Mucosa of stomach (tissue), 1 donor: Measurements from ENCODE around the gene SEPTIN12.

ENCODE experiments used
- H3K27me3 ChIP-seq: one replicate; pipeline ENCODE4 v1.7.0; 2013; ENCODE audit warnings: mild to moderate bottlenecking, low read length; ENCODE audit not compliant: control insufficient read depth, insufficient read depth
- H3K36me3 ChIP-seq: one replicate; pipeline ENCODE4 v1.7.0; 2013; ENCODE audit warnings: low read length; ENCODE audit not compliant: control insufficient read depth, insufficient read depth
- H3K4me1 ChIP-seq: one replicate; pipeline ENCODE4 v1.7.0; 2013; ENCODE audit warnings: mild to moderate bottlenecking, low read length; ENCODE audit not compliant: control insufficient read depth, insufficient read depth
- H3K4me3 ChIP-seq: one replicate; pipeline ENCODE4 v1.7.0; 2013; ENCODE audit warnings: low read length
- H3K9ac ChIP-seq: one replicate; pipeline ENCODE4 v1.7.0; 2013; ENCODE audit warnings: mild to moderate bottlenecking, low read length, moderate library complexity
- H3K9me3 ChIP-seq: one replicate; pipeline ENCODE4 v1.7.0; 2013; ENCODE audit warnings: mild to moderate bottlenecking, low read length, moderate library complexity; ENCODE audit not compliant: control insufficient read depth
- donor health status: Pancreatic carcinoma.

The SEPTIN12 gene

GRCh38 chr16:4755687-4756086 lies 32.5 kb downstream of the SEPTIN12 start:
- Histone ChIP-seq H3K9ac (no peak overlapping the region), H3K4me3 (no peak overlapping the region), H3K4me1 (no peaks in the 10 kb centered on the region), H3K27me3 (no peaks in the 10 kb centered on the region), H3K36me3 (no peaks in the 10 kb centered on the region), H3K9me3 (no peaks in the 10 kb centered on the region)

- Histone ChIP-seq H3K9ac (no peak overlapping the region), H3K4me1 (no peaks in the 10 kb centered on the region), H3K9me3 (no peaks in the 10 kb centered on the region), H3K4me3 (no peak overlapping the region), H3K27me3 (no peaks in the 10 kb centered on the region), H3K36me3 (no peaks in the 10 kb centered on the region)
Measured at GRCh38 chr16:4754865-4755264, 33.3 kb downstream of the SEPTIN12 start.

- Histone ChIP-seq H3K27me3 (no peaks in the 10 kb centered on the region), H3K36me3 (no peaks in the 10 kb centered on the region), H3K9ac (no peak overlapping the region), H3K9me3 (no peaks in the 10 kb centered on the region), H3K4me3 (no peak overlapping the region), H3K4me1 (no peaks in the 10 kb centered on the region)
Measured at GRCh38 chr16:4753227-4753626, 34.9 kb downstream of the SEPTIN12 start.

GRCh38 chr16:4752351-4753100 lies 35.6 kb downstream of the SEPTIN12 start:
- Histone ChIP-seq H3K9ac (no peak overlapping the region), H3K9me3 (no peaks in the 10 kb centered on the region), H3K4me3 (no peak overlapping the region), H3K4me1 (no peaks in the 10 kb centered on the region), H3K36me3 (no peaks in the 10 kb centered on the region), H3K27me3 (no peaks in the 10 kb centered on the region)

GRCh38 chr16:4750896-4751295 lies 37.2 kb downstream of the SEPTIN12 start:
- Histone ChIP-seq H3K4me1 (no peaks in the 10 kb centered on the region), H3K27me3 (no peaks in the 10 kb centered on the region), H3K9me3 (no peaks in the 10 kb centered on the region), H3K9ac (no peak overlapping the region), H3K36me3 (no peaks in the 10 kb centered on the region), H3K4me3 (no peak overlapping the region)

GRCh38 chr16:4749700-4750257 lies 38.4 kb downstream of the SEPTIN12 start:
- H3K9ac ChIP-seq, result no peak overlapping the region
- H3K4me3 ChIP-seq, result no peak overlapping the region
- no peaks in the 10 kb centered on the region for H3K27me3 ChIP-seq
- no peaks in the 10 kb centered on the region for H3K36me3 ChIP-seq
- no peaks in the 10 kb centered on the region for H3K9me3 ChIP-seq
- H3K4me1 ChIP-seq, result no peaks in the 10 kb centered on the region

GRCh38 chr16:4748682-4749411 lies 39.3 kb downstream of the SEPTIN12 start:
- H3K9ac ChIP-seq, result no peak overlapping the region
- H3K4me3 ChIP-seq, result no peak overlapping the region
- H3K4me1 ChIP-seq, result no peaks in the 10 kb centered on the region
- H3K9me3 ChIP-seq, result no peaks in the 10 kb centered on the region
- no peaks in the 10 kb centered on the region for H3K27me3 ChIP-seq
- no peaks in the 10 kb centered on the region for H3K36me3 ChIP-seq

GRCh38 chr16:4747906-4748681 lies 40.1 kb downstream of the SEPTIN12 start:
- no peak overlapping the region for H3K4me3 ChIP-seq
- H3K27me3 ChIP-seq, result no peaks in the 10 kb centered on the region
- no peaks in the 10 kb centered on the region for H3K36me3 ChIP-seq
- H3K9ac ChIP-seq, result no peak overlapping the region
- H3K4me1 ChIP-seq, result peaks cover 6% of the 10 kb centered on the region
- no peaks in the 10 kb centered on the region for H3K9me3 ChIP-seq

- Histone ChIP-seq H3K4me3 (no peak overlapping the region), H3K9me3 (no peaks in the 10 kb centered on the region), H3K27me3 (no peaks in the 10 kb centered on the region), H3K9ac (no peak overlapping the region), H3K4me1 (peaks cover 11% of the 10 kb centered on the region), H3K36me3 (no peaks in the 10 kb centered on the region)
Measured at GRCh38 chr16:4746991-4747574, 41.1 kb downstream of the SEPTIN12 start.

- Histone ChIP-seq H3K9me3 (no peaks in the 10 kb centered on the region), H3K27me3 (no peaks in the 10 kb centered on the region), H3K4me3 (no peak overlapping the region), H3K36me3 (no peaks in the 10 kb centered on the region), H3K9ac (no peak overlapping the region), H3K4me1 (peaks cover 11% of the 10 kb centered on the region)
Measured at GRCh38 chr16:4746215-4746614, 41.9 kb downstream of the SEPTIN12 start.

GRCh38 chr16:4745274-4745569 lies 42.9 kb downstream of the SEPTIN12 start:
- no peak overlapping the region for H3K9ac ChIP-seq

More at GRCh38 chr16:4745274-4745569, 42.9 kb downstream of the SEPTIN12 start:
- no peaks in the 10 kb centered on the region for H3K36me3 ChIP-seq
- peaks cover 11% of the 10 kb centered on the region for H3K4me1 ChIP-seq
- no peaks in the 10 kb centered on the region for H3K9me3 ChIP-seq
- H3K27me3 ChIP-seq, result no peaks in the 10 kb centered on the region
- no peak overlapping the region for H3K4me3 ChIP-seq
